C4-2B (cell line): ENCODE results near the gene SERPINB10.

Experiments used
- CTCF ChIP-seq: fragments of 450-650 bp; conservative IDR thresholded peaks from 2 replicates; pipeline ENCODE4 v1.5.1; 2017; ENCODE audit warnings: mild to moderate bottlenecking
- ZFX ChIP-seq: fragments of 450-650 bp; IDR thresholded peaks from 2 replicates; pipeline ENCODE4 v1.6.1; 2017

GRCh38 chr18:63953811-63954210, 46.1 kb downstream of the SERPINB10 start:
- TF ChIP-seq CTCF (no peak), ZFX (no peak)
